Measurements from ENCODE around the gene CLN5. TPM values are rescaled to one million over a fixed set of nuclear protein-coding genes. Genes with fewer than 3 reads are reported as not detected.

Gene CLN5
- total and polyA plus RNA-seq, 2 of the 13 experiments (the other 11 are each of a cell fraction or from before 2014, with no cell fraction given), result 10.1 to 13.7 TPM

DNA sequence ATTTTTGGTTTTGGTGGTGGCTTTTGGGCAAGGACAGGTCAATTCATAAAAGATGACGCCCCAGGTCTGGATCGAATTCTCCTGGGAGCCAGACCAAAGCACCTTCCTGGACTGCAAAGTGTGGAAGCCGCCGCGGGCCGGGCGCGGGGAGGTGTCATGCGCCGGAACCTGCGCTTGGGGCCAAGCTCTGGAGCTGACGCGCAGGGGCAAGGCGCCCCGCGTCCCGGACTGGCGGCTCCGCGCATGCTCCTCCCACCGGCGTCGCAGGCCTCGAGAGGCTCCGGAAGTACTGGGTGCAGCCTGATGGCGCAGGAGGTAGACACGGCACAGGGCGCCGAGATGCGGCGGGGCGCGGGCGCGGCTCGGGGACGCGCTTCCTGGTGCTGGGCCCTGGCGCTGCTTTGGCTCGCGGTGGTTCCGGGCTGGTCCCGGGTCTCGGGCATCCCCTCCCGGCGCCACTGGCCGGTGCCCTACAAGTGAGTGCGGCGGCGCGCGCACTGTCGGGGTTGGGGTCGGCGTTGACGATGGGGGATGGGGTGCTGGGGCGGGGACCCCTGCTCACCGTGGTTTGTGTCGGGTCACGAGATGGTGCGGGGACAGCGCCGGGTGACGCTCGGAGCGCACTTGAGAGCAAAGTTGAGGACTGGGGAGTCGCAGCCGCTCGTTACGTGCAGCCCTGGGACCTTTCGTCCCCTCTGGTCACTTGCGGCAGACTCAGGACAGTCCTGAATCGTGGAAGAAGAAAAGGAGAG lies at the start of gene CLN5 (continued):
- TF ChIP-seq ZNF530 (CRISPR knock-in tag; IDR thresholded peaks at IDR 0.05; ENCODE audit: low read depth) (no peak), JDP2 (CRISPR knock-in tag; IDR thresholded peaks at IDR 0.05; ENCODE audit: borderline replicate concordance) (no peak; the same call in 1 of the 2 replicates), EEA1 (CRISPR knock-in tag; IDR thresholded peaks at IDR 0.05; ENCODE audit: borderline replicate concordance) (no peak), PTBP1 (IDR thresholded peaks at IDR 0.05; ENCODE audit: low read depth, low read length, poor library complexity, severe bottlenecking) (no peak), ZNF224 (CRISPR knock-in tag; IDR thresholded peaks at IDR 0.05) (peak; percentile 85; the same call in 1 of the 2 replicates), KMT2A (CRISPR knock-in tag; IDR thresholded peaks at IDR 0.05) (peak; percentile 46), ZNF839 (CRISPR knock-in tag; IDR thresholded peaks at IDR 0.05; ENCODE audit: borderline replicate concordance) (0 out of 2 replicates have a peak, but pooled peaks have one; percentile 34), TP53 (CRISPR knock-in tag; conservative IDR thresholded peaks at IDR 0.05) (peak; percentile 87), AHR (CRISPR knock-in tag; IDR thresholded peaks at IDR 0.05) (no peak), GTF2F1 (IDR thresholded peaks at IDR 0.05; ENCODE audit: low read length) (no peak), GZF1 (CRISPR knock-in tag; IDR thresholded peaks at IDR 0.05) (no peak)
- TF ChIP-seq, protein P1, sequence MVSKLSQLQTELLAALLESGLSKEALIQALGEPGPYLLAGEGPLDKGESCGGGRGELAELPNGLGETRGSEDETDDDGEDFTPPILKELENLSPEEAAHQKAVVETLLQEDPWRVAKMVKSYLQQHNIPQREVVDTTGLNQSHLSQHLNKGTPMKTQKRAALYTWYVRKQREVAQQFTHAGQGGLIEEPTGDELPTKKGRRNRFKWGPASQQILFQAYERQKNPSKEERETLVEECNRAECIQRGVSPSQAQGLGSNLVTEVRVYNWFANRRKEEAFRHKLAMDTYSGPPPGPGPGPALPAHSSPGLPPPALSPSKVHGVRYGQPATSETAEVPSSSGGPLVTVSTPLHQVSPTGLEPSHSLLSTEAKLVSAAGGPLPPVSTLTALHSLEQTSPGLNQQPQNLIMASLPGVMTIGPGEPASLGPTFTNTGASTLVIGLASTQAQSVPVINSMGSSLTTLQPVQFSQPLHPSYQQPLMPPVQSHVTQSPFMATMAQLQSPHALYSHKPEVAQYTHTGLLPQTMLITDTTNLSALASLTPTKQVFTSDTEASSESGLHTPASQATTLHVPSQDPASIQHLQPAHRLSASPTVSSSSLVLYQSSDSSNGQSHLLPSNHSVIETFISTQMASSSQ (IDR thresholded peaks at IDR 0.05; ENCODE audit: low read depth), result no peak
- TF ChIP-seq, protein P1 (CRISPR knock-in tag; IDR thresholded peaks at IDR 0.05; ENCODE audit: borderline replicate concordance), result peak; percentile 86
- TF ChIP-seq, protein P2, sequence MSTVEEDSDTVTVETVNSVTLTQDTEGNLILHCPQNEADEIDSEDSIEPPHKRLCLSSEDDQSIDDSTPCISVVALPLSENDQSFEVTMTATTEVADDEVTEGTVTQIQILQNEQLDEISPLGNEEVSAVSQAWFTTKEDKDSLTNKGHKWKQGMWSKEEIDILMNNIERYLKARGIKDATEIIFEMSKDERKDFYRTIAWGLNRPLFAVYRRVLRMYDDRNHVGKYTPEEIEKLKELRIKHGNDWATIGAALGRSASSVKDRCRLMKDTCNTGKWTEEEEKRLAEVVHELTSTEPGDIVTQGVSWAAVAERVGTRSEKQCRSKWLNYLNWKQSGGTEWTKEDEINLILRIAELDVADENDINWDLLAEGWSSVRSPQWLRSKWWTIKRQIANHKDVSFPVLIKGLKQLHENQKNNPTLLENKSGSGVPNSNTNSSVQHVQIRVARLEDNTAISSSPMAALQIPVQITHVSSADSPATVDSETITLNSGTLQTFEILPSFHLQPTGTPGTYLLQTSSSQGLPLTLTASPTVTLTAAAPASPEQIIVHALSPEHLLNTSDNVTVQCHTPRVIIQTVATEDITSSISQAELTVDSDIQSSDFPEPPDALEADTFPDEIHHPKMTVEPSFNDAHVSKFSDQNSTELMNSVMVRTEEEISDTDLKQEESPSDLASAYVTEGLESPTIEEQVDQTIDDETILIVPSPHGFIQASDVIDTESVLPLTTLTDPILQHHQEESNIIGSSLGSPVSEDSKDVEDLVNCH (CRISPR knock-in tag; IDR thresholded peaks at IDR 0.05), result peak; percentile 29; the same call in 1 of the 2 replicates
- TF ChIP-seq, protein P3, sequence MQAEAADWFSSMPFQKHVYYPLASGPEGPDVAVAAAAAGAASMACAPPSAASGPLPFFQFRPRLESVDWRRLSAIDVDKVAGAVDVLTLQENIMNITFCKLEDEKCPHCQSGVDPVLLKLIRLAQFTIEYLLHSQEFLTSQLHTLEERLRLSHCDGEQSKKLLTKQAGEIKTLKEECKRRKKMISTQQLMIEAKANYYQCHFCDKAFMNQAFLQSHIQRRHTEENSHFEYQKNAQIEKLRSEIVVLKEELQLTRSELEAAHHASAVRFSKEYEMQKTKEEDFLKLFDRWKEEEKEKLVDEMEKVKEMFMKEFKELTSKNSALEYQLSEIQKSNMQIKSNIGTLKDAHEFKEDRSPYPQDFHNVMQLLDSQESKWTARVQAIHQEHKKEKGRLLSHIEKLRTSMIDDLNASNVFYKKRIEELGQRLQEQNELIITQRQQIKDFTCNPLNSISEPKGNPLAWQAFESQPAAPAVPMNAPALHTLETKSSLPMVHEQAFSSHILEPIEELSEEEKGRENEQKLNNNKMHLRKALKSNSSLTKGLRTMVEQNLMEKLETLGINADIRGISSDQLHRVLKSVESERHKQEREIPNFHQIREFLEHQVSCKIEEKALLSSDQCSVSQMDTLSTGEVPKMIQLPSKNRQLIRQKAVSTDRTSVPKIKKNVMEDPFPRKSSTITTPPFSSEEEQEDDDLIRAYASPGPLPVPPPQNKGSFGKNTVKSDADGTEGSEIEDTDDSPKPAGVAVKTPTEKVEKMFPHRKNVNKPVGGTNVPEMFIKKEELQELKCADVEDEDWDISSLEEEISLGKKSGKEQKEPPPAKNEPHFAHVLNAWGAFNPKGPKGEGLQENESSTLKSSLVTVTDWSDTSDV (CRISPR knock-in tag; IDR thresholded peaks at IDR 0.05), result no peak
- TF ChIP-seq, protein P4, sequence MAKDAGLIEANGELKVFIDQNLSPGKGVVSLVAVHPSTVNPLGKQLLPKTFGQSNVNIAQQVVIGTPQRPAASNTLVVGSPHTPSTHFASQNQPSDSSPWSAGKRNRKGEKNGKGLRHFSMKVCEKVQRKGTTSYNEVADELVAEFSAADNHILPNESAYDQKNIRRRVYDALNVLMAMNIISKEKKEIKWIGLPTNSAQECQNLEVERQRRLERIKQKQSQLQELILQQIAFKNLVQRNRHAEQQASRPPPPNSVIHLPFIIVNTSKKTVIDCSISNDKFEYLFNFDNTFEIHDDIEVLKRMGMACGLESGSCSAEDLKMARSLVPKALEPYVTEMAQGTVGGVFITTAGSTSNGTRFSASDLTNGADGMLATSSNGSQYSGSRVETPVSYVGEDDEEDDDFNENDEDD (CRISPR knock-in tag; IDR thresholded peaks at IDR 0.05; ENCODE audit: borderline replicate concordance), result peak; percentile 96

Measured in HepG2 (cell line).